IPS-NIHi7 (cell line): ENCODE measurements around the gene MPP7.

Source experiments
- DNase-seq: peaks from one replicate; pipeline ENCODE4 v3.0.0; 2012; ENCODE audit warnings: mixed read lengths; ENCODE audit errors: extremely low spot score

MPP7 gene

GRCh38 chr10:28269842-28270456 is 32.9 kb downstream of the MPP7 start:
- DNase-seq: no peak

GRCh38 chr10:28266449-28267224 is 36.2 kb downstream of the MPP7 start:
- no peak for DNase-seq

GRCh38 chr10:28263136-28263857 is 39.6 kb downstream of the MPP7 start:
- no peak for DNase-seq

- no peak for DNase-seq
Observed at GRCh38 chr10:28256776-28257175, 46.1 kb downstream of the MPP7 start.

GRCh38 chr10:28254290-28254985 is 48.4 kb downstream of the MPP7 start:
- DNase-seq: no peak

- DNase-seq: no peak
Observed at GRCh38 chr10:28253169-28253785, 49.6 kb downstream of the MPP7 start.
